Measurements from ENCODE around the gene CENPO.
"Not testable (repeated sequence)": the region's sequence is repeated elsewhere in the genome, so short reads cannot be mapped to it uniquely, and the experiment has no call there.

The CENPO gene

GRCh38 chr2:24788816-24789215 is 4.4 kb upstream of the CENPO start:
- no peak for DNase-seq (ENCODE audit: low read depth in 2 of 2)

DNA sequence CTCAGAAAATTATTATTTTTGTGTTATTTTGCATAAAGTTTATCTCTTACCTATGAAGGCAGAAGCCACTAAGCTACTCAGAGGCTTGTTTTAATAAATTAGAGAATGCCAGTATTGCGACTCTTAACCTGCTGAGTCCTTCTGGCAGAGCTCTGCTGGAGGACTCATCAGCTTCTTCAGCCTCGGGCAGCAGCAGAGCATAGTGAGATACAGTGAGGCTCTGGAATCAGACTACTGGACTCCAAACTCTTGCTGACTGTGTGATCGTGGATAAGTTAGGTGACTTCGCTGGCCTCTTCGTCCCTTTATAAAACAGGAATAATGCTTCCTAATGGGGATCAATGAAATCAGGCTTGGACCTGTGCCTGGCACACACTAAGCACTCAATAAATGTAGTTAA is 1.8 kb upstream of the CENPO start:
- no peak for DNase-seq (ENCODE audit: low read depth in 2 of 2)

DNA sequence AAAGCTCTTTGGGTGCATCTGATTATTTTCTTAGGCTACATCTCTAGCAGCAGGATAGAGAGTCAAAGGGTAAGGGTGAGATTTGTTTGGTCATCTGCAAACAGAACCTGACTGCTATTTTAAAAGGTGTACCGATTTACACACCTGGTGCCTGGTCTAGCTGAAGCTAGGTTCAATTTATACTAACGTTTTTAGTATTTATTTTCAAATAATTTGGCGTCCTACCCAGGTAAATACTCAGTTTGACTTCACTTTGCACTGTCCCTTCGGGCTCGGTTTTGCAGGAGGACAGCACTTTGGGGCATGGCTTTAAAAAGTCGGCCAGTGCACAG is 717 bp upstream of the CENPO start:
- DNase-seq (ENCODE audit: low read depth in 2 of 2), result no peak

DNA sequence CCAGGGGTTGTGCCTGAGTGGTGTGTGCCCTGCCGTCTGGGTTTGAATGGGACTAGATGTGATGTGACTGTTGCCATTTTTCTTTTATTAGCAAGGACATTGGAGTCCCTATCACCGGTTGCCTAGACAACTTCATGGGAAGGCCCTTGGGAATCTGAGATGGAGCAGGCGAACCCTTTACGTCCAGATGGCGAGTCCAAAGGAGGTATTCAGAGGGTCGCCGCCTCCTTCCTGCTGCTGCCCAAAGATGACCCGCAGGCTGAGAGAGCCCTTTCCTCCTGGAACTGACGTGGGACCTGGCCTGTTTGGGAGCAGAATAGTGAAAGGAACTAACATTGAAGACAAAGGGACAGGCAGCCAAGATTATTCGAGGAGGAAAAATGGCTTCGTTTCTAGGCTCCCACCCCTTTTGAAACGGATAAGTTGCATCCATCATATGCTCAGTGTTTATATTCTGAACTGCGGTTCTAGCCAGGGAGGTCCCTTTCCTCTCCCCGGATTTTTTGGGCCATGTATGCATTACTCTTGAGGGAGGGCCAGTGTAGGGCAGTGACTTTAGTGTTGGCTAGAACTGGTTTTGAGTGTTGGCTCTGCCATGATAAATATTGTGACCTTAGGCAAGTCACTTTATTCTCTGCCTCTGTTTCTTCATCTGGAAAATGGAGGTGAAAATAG is 673 bp downstream of the CENPO start:
- DNase-seq (ENCODE audit: low read depth in 2 of 2), result peak in 1 of 2 experiments; percentile 8

DNA sequence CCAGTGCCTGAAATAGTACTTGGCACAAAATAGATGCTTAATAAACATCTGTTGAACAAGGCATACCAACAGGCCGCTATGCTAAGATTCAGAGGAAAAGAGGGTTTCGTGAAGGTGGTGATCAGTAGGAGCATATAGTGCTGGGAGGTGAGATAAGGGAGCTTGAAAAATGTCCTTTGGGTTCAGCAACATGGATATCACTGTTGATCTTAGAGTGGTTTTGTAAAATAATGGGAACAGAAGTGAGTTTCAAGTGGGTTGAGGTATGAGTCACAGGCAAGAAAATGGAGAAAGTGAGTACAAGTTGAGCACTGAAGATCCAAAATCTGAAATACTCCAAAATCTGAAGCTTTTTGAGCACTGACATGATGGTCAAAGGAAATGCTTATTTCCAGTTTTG is 4.4 kb downstream of the CENPO start:
- no peak for DNase-seq (ENCODE audit: low read depth in 2 of 2)

DNA sequence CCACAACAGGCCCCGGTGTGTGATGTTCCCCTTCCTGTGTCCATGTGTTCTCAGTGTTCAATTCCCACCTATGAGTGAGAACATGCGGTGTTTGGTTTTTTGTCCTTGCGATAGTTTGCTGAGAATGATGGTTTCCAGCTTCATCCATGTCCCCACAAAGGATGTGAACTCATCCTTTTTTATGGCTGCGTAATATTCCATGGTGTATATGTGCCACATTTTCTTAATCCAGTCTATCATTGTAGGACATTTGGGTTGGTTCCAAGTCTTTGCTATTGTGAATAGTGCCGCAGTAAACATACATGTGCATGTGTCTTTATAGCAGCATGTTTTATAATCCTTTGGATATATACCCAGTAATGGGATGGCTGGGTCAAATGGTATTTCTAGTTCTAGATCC is 7.3 kb downstream of the CENPO start:
- DNase-seq (ENCODE audit: low read depth in 2 of 2), result not testable (repeated sequence)

DNA sequence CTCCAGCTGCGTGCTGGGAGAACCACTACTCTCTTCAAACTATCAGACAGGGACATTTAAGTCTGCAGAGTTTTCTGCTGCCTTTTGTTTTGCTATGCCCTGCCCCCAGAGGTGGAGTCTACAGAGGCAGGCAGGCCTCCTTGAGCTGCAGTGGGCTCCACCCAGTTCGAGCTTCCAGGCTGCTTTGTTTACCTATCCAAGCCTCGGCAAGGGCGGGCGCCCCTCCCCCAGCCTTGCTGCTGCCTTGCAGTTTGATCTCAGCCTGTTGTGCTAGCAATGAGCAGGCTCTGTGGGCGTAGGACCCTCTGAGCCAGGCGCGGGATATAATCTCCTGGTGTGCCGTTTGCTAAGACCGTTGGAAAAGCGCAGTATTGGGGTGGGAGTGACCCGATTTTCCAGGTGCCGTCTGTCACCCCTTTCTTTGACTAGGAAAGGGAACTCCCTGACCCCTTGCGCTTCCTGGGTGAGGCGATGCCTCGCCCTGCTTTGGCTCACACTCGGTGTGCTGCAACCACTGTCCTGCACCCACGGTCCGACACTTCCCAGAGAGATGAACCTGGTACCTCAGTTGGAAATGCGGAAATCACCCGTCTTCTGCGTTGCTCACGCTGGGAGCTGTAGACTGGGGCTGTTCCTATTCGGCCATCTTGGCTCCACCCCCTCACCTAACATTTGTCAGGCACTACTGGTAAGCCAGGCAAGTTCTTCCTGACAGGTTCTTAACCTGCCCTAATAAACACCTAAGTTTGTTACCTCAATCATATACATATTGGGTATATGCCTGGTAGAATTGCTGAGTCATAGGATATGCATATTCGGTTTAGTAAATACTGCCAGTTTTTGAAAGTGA is 12.8 kb downstream of the CENPO start:
- DNase-seq (ENCODE audit: low read depth in 2 of 2), result not testable (repeated sequence)

- DNase-seq (ENCODE audit: low read depth in 2 of 2), result no peak
Observed at GRCh38 chr2:24806661-24807036, 13.4 kb downstream of the CENPO start.

- no peak for DNase-seq (ENCODE audit: low read depth in 2 of 2)
Observed at GRCh38 chr2:24809316-24810007, 16.2 kb downstream of the CENPO start.

GRCh38 chr2:24813691-24814137 is 20.5 kb downstream of the CENPO start:
- DNase-seq (ENCODE audit: low read depth in 2 of 2), result no peak

GRCh38 chr2:24814516-24814915 is 21.3 kb downstream of the CENPO start:
- DNase-seq (ENCODE audit: low read depth in 2 of 2), result no peak

DNA sequence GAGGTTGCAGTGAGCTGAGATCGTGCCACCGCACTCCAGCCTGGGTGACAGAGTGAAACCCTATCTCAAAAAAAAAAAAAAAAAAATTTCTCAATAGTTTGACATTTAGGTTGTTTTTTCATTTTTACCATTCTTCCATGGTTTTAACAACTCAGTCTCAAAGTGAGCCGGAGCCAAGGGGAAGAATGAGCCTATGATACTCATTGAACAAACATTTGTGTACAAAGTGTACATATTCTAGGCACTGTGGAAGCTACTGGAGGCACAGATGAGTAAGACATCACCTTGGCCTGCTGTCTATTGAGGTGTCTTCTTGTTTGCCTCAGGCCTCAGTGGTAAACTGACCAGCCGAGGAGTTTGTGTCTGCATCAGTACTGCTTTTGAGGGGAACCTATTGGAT is 21.9 kb downstream of the CENPO start:
- no peak for DNase-seq (ENCODE audit: low read depth in 2 of 2)

GRCh38 chr2:24816404-24816803 is 23.2 kb downstream of the CENPO start:
- DNase-seq (ENCODE audit: low read depth in 2 of 2), result no peak

DNA sequence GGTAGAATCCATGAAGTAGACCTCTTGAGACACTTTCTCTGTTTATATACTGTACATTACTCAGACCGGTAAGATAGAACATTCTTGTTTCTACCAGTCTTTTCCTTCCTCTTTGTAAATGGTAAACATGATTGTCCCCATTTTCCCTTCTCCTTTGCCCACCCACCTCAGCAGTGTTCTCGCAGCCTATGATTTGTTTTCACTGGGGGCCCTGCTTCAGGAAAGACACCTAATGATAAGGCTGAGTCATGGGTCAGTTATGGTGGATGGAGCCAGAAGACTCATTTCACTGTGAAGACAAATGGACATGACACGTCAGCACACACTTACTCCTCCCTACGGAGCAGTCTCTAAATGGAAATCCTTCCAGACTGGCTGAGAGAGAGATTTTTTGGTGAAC is 23.7 kb downstream of the CENPO start:
- DNase-seq (ENCODE audit: low read depth in 2 of 2), result no peak

- no peak for DNase-seq (ENCODE audit: low read depth in 2 of 2)
Observed at GRCh38 chr2:24818721-24819167, 25.5 kb downstream of the CENPO start.

DNA sequence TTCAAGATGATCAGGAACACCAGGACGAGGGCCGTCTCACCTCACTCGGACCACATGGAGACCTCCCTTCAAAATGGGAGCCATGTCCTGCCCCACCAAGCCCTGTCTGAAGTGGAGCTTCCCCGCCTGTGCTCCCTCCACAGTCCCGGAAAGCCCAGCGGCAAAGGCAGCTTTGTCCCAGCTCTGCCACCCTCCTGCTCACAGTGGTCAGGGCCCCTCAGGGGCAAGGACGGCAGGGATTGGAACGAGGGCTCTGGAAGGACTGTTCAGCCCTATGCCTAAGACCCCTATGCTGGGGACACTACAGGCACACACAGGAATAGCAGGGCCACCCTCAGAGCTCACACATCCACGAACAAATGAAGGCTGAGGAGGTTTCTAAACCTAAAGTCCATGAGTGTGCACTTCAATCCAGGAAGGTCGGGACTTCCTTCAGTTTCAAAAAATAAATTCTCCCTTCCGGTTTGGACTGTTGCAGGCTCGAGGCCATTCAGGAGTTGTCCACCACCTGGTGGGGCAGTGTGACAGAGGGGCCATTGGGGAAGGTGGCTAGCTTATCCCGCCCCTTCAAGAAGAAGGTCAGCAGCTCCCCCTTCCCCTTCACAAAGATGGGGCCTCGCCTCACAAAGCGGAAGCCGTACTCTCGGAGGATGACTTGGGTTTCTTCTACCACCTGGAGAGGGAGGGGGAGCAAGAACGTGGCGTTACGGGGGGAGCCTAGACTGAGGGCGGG is 26.4 kb downstream of the CENPO start:
- DNase-seq (ENCODE audit: low read depth in 2 of 2), result no peak

GRCh38 chr2:24820175-24820513 is 26.9 kb downstream of the CENPO start:
- no peak for DNase-seq (ENCODE audit: low read depth in 2 of 2)

DNA sequence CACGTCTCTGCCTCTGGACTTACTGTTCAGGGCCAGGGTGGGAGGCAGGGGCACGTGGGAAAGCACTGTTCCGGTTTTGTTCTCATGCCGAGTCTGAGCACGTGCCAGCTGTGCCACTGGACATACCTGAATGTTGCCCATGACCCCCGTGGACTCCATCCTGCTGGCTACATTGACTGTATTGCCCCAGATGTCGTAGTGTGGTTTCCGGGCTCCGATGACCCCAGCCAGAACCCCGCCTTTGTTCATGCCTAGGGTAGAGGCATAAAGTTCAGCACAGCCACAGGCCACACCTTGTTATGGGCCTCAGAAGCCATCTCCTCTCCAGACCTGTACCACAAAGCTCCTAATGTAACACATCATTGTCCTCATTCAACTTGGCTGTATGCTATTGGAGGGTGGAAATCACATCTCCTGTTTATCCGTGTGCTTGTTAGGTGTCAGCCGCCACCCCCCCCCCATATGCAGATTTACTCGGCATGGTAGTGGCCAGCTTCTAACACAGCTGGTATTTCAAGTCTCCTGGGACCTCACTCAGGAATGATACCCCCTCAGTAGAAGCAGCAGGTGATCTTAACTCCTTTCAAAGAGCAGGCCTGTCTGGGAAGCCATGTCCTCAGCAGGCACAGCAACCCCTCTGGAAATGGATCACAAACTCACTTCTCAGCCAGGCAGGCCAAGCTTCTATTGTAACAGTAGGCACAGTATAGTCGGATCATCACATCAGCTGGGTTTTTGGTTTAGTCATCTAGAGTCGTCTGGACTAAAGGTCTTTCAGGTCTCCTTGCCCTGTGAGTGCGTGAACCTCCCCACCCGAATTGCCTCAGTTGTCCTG is 27.6 kb downstream of the CENPO start:
- DNase-seq (ENCODE audit: low read depth in 2 of 2), result no peak

DNA sequence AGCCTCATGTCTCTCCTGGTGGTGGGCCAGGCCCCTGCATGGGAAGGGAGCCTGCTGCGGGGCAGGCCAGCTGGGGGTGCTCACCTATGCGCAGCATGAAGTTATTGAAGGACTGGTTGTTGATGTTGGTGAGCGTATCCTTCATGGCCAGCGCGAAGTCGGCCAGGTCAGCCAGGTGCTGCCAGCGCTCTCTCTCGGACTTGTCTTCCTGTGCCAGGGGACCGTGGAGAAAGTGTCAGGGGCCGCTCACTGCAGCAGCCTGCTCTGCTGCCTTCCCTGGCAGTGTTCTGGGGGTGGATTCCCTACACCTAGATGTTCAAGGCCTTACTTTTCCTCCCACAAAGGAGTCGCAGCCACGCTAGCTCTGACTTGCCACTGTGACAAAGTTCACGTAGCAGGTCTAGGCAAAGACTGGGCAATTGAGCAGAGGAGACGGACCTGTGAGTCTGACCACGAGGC is 28.2 kb downstream of the CENPO start:
- DNase-seq (ENCODE audit: low read depth in 2 of 2), result no peak

- no peak for DNase-seq (ENCODE audit: low read depth in 2 of 2)
Observed at GRCh38 chr2:24822049-24822706, 29.0 kb downstream of the CENPO start.

All from stimulated activated CD4-positive, alpha-beta T cell treated with anti-CD3 and anti-CD28 coated beads, Interleukin-12 subunit alpha, Interleukin-12 subunit beta, amount 100 ng/mL, for 24 hours (primary cell).